ENCODE measurements around the gene FIBP.
A peak's percentile ranks its signal among the peaks of the same experiment; 100 is the strongest.

Gene FIBP

GRCh38 chr11:65870706-65871681 is 17.3 kb downstream of the FIBP start:
- no peak for DNase-seq (ENCODE audit: low read depth in 2 of 2)

GRCh38 chr11:65870307-65870658 is 18.0 kb downstream of the FIBP start:
- no peak for DNase-seq (ENCODE audit: low read depth in 2 of 2)

GRCh38 chr11:65869643-65870306 is 18.5 kb downstream of the FIBP start:
- no peak for DNase-seq (ENCODE audit: low read depth in 2 of 2)

- no peak for DNase-seq (ENCODE audit: low read depth in 2 of 2)
Measured at GRCh38 chr11:65868907-65869306, 19.4 kb downstream of the FIBP start.

- no peak for DNase-seq (ENCODE audit: low read depth in 2 of 2)
Measured at GRCh38 chr11:65868076-65868667, 20.1 kb downstream of the FIBP start.

GRCh38 chr11:65867284-65868071 is 20.8 kb downstream of the FIBP start:
- DNase-seq (ENCODE audit: low read depth in 2 of 2): no peak

GRCh38 chr11:65866509-65867283 is 21.6 kb downstream of the FIBP start:
- DNase-seq (ENCODE audit: low read depth in 2 of 2): no peak

- no peak for DNase-seq (ENCODE audit: low read depth in 2 of 2)
Measured at GRCh38 chr11:65865550-65866172, 22.6 kb downstream of the FIBP start.

GRCh38 chr11:65864706-65865471 is 23.4 kb downstream of the FIBP start:
- DNase-seq (ENCODE audit: low read depth in 2 of 2): no peak

- DNase-seq (ENCODE audit: low read depth in 2 of 2): no peak
Measured at GRCh38 chr11:65863889-65864705, 24.2 kb downstream of the FIBP start.

GRCh38 chr11:65862941-65863888 is 25.1 kb downstream of the FIBP start:
- no peak for DNase-seq (ENCODE audit: low read depth in 2 of 2)

GRCh38 chr11:65862191-65862735 is 26.0 kb downstream of the FIBP start:
- DNase-seq (ENCODE audit: low read depth in 2 of 2): no peak

- no peak for DNase-seq (ENCODE audit: low read depth in 2 of 2)
Measured at GRCh38 chr11:65861533-65862183, 26.6 kb downstream of the FIBP start.

- DNase-seq (ENCODE audit: low read depth in 2 of 2): no peak
Measured at GRCh38 chr11:65861165-65861505, 27.1 kb downstream of the FIBP start.

- DNase-seq (ENCODE audit: low read depth in 2 of 2): peak; percentile 92 to 95
Measured at GRCh38 chr11:65860278-65861164, 27.8 kb downstream of the FIBP start, which contains the start of gene MUS81. TSS of gene MUS81 (plus strand) at chr11:65860433. CDS start at chr11:65860754, 321 bp downstream.

- DNase-seq (ENCODE audit: low read depth in 2 of 2): no peak
Measured at GRCh38 chr11:65859812-65860277, 28.4 kb downstream of the FIBP start.

Data from activated CD4-positive, alpha-beta T cell treated with anti-CD3 and anti-CD28 coated beads for 24 hours (primary cell).